Stimulated activated CD8-positive, alpha-beta memory T cell treated with anti-CD3 and anti-CD28 coated beads, Interleukin-7, amount 100 ng/mL, for 48 hours (primary cell): ENCODE results near the gene BMP4.
"Not testable (repeated sequence)": the region's sequence is repeated elsewhere in the genome, so short reads cannot be mapped to it uniquely, and the experiment has no call there.

Experiments
- DNase-seq, 2 donors: peaks; one replicate each; pipeline ENCODE4 v3.0.0-alpha.2; 2020; ENCODE audit warnings: low read depth in 1 of 2; ENCODE audit errors: extremely low read depth in 1 of 2

The BMP4 gene

GRCh38 chr14:53956427-53957201, at the start of gene BMP4:
Gene BMP4, minus strand, starts transcription at chr14:53956825. Its CDS starts 4,603 bp downstream, at chr14:53952222.
- no peak for DNase-seq

GRCh38 chr14:54003064-54003463, 46.4 kb upstream of the BMP4 start:
- DNase-seq, result no peak

GRCh38 chr14:54002653-54003052, 46.0 kb upstream of the BMP4 start:
- no peak for DNase-seq

- DNase-seq, result no peak
Measured at GRCh38 chr14:54001189-54001878, 44.7 kb upstream of the BMP4 start.

GRCh38 chr14:54000341-54000811, 43.8 kb upstream of the BMP4 start:
- DNase-seq, result no peak

GRCh38 chr14:53999061-53999488, 42.5 kb upstream of the BMP4 start:
- DNase-seq, result no peak

- DNase-seq, result no peak
Measured at GRCh38 chr14:53996041-53996440, 39.4 kb upstream of the BMP4 start.

- no peak for DNase-seq
Measured at GRCh38 chr14:53993920-53994607, 37.4 kb upstream of the BMP4 start.

- DNase-seq, result no peak
Measured at GRCh38 chr14:53990978-53991377, 34.4 kb upstream of the BMP4 start.

- not testable (repeated sequence) for DNase-seq
Measured at GRCh38 chr14:53986718-53987117, 30.1 kb upstream of the BMP4 start.

- DNase-seq, result not testable (repeated sequence)
Measured at GRCh38 chr14:53984958-53985357, 28.3 kb upstream of the BMP4 start.

- no peak for DNase-seq
Measured at GRCh38 chr14:53983112-53983511, 26.5 kb upstream of the BMP4 start.

- DNase-seq, result no peak
Measured at GRCh38 chr14:53982546-53982945, 25.9 kb upstream of the BMP4 start.

GRCh38 chr14:53979747-53980642, 23.4 kb upstream of the BMP4 start:
- DNase-seq, result no peak

- DNase-seq, result no peak
Measured at GRCh38 chr14:53979113-53979681, 22.6 kb upstream of the BMP4 start.

GRCh38 chr14:53978194-53978593, 21.6 kb upstream of the BMP4 start:
- DNase-seq, result no peak

GRCh38 chr14:53975444-53975843, 18.8 kb upstream of the BMP4 start:
- DNase-seq, result no peak

- no peak for DNase-seq
Measured at GRCh38 chr14:53971521-53971920, 14.9 kb upstream of the BMP4 start.

GRCh38 chr14:53969326-53969725, 12.7 kb upstream of the BMP4 start:
- no peak for DNase-seq

- DNase-seq, result no peak
Measured at GRCh38 chr14:53968726-53969125, 12.1 kb upstream of the BMP4 start.
